Prostate gland (tissue), 2 donors: ENCODE data around the gene HECW1. TPM values are rescaled to one million over a fixed set of nuclear protein-coding genes. Genes with fewer than 3 reads are reported as not detected.

Experiments
- DNase-seq: peaks from one replicate; pipeline ENCODE4 v3.0.0-alpha.2; 2019; ENCODE audit warnings: low spot score
- H3K27ac ChIP-seq, 2 donors: fragments of 200-600 bp; sonication (generic); 2 replicates each; pipeline ENCODE4 v1.5.1; 2017 to 2019
- H3K27me3 ChIP-seq: fragments of 200-600 bp; sonication (generic); replicated peaks from 2 replicates; pipeline ENCODE4 v1.5.1; 2019; ENCODE audit not compliant: insufficient read depth
- H3K36me3 ChIP-seq, 2 donors: fragments of 200-600 bp; sonication (generic); 1 replicate in 1 of 2; 2 replicates in 1 of 2; pipeline versions ENCODE4 v1.5.1 to v1.8.1; 2017 to 2019
- H3K4me1 ChIP-seq: fragments of 200-600 bp; sonication (generic); replicated peaks from 2 replicates; pipeline ENCODE4 v1.5.1; 2019
- H3K4me3 ChIP-seq, 2 donors: fragments of 200-600 bp; sonication (generic); 2 replicates each; pipeline ENCODE4 v1.5.1; 2017 to 2019
- H3K9me3 ChIP-seq: fragments of 200-600 bp; sonication (generic); 2 replicates; pipeline ENCODE4 v1.5.1; 2017
- POLR2A ChIP-seq: fragments of 450-650 bp; IDR thresholded peaks from one replicate; pipeline ENCODE4 v1.6.1; 2016; ENCODE audit warnings: antibody characterized with exemption, mild to moderate bottlenecking
- POLR2AphosphoS5 ChIP-seq: sonication (generic); formaldehyde crosslinking; IDR thresholded peaks from one replicate; pipeline ENCODE4 v1.6.1; 2017; ENCODE audit warnings: antibody characterized with exemption
- WGBS: methylation state at CpG from one replicate; pipeline ENCODE4 v1.1.5; 2018; 5-methylcytosine and 5-hydroxymethylcytosine counted together
- intact Hi-C: fragments of 100-400 bp; cut with DNase I; formaldehyde crosslinking; loops from one replicate; pipeline ENCODE4 v1.14.2; 2022
- total RNA-seq, 2 donors: library from RNA; depleted of rRNA; stranded (reverse); fragments of >200 nt; gene quantifications; one replicate each; pipeline ENCODE4 v1.1.0, GENCODE V29; 2016
- TF ChIP-seq, protein P1 (sequence below), 4 experiments: fragments of 200-600 bp in 2 of 4; fragments of 450-650 bp in 2 of 4; sonication (generic) in 2 of 4; IDR thresholded peaks; 1 replicate in 3 of 4; 2 replicates in 1 of 4; pipeline ENCODE4 v1.5.1; 2016 to 2019; ENCODE audit warnings: antibody characterized with exemption in 4 of 4, mild to moderate bottlenecking in 2 of 4, moderate library complexity in 2 of 4

The HECW1 gene
- total RNA-seq, 2 donors from 2014 or later: 1.4 to 10.3 TPM

DNA sequence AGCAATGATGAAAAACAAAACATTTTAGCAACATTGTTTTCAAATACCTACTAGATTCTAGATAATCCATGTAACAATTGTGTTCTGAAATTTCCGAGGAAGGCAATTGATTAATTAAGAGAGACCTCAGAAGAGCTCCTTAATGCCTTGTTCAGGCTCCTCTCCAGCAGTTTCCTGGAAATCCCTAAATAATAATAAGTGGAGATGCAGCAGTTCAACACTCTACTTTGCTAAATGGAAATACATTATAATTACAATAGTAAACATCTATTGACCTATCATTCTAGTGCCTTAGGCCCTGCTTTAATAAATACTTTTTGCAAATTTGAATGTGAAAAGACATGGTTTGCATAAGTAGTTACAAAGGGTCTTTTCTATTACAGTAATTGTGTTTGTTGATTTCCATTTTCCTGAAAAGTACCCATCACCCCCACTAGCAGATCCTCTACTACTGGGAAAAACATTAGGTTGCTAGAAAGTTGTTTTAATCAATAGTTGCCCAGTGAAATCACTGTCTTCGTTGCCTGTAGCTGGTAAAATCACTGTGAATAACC, 283.8 kb downstream of the HECW1 start:
- H3K36me3 ChIP-seq: no peaks in the 10 kb centered on the region
- no peaks in the 10 kb centered on the region for H3K9me3 ChIP-seq
- intact Hi-C loops: no loop called here
- no peak overlapping the region for H3K27ac ChIP-seq
- no peaks in the 10 kb centered on the region for H3K27me3 ChIP-seq
- H3K4me1 ChIP-seq: no peaks in the 10 kb centered on the region
- no peak for DNase-seq
- TF ChIP-seq POLR2AphosphoS5 (no peak), POLR2A (no peak)
- TF ChIP-seq, protein P1, sequence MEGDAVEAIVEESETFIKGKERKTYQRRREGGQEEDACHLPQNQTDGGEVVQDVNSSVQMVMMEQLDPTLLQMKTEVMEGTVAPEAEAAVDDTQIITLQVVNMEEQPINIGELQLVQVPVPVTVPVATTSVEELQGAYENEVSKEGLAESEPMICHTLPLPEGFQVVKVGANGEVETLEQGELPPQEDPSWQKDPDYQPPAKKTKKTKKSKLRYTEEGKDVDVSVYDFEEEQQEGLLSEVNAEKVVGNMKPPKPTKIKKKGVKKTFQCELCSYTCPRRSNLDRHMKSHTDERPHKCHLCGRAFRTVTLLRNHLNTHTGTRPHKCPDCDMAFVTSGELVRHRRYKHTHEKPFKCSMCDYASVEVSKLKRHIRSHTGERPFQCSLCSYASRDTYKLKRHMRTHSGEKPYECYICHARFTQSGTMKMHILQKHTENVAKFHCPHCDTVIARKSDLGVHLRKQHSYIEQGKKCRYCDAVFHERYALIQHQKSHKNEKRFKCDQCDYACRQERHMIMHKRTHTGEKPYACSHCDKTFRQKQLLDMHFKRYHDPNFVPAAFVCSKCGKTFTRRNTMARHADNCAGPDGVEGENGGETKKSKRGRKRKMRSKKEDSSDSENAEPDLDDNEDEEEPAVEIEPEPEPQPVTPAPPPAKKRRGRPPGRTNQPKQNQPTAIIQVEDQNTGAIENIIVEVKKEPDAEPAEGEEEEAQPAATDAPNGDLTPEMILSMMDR (IDR thresholded peaks at IDR 0.05): no peak
- H3K4me3 ChIP-seq: no peak overlapping the region
- WGBS: 75% methylated on average over 2 of the region's 2 CpGs

DNA sequence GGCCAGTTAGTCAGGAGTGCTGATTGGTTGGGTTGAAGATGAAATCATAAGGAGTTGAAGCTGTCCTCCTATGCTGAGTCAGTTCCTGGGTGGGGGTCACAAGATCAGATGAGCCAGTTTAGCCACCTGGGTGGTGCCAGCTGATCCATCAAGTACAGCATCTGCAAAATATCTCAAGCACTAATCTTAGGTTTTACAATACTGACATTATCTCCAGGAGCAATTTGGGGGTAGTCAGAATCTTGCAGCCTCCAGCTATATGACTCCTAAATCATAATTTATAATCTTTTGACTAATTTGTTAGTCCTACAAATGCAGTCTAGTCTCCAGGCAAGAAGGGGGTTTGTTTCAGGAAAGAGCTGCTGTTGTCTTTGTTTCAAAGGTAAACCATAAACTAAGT, 286.4 kb downstream of the HECW1 start:
- Histone ChIP-seq H3K27ac (no peak overlapping the region), H3K4me1 (no peaks in the 10 kb centered on the region), H3K36me3 (no peaks in the 10 kb centered on the region), H3K9me3 (no peaks in the 10 kb centered on the region), H3K27me3 (no peaks in the 10 kb centered on the region), H3K4me3 (no peak overlapping the region)
- DNase-seq: no peak
- TF ChIP-seq POLR2A (no peak), POLR2AphosphoS5 (no peak)
- TF ChIP-seq, protein P1 (IDR thresholded peaks at IDR 0.05): no peak
- intact Hi-C loops: no loop called here

DNA sequence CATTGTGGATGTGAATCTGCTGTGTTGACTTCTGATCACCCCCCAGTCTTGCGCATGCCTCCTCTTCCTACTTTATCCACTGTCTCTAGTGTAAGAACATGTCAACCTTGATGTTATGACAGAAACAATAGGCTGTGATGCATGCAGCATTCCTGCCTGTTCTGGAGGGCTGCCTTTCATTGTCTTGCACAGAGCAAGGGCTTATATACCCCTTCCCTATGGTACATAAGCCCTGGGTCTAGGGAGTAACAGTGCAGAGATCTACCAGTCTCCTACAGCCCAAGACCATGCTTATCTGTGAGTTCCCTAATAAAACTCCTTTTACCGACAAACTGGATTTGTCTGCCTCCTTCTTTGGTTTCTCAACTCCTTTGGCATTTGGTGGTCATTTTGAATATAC, 293.5 kb downstream of the HECW1 start:
- Histone ChIP-seq H3K4me1 (no peaks in the 10 kb centered on the region), H3K27me3 (no peaks in the 10 kb centered on the region), H3K4me3 (no peak overlapping the region), H3K27ac (no peak overlapping the region), H3K9me3 (no peaks in the 10 kb centered on the region), H3K36me3 (no peaks in the 10 kb centered on the region)
- no peak for DNase-seq
- intact Hi-C loops: no loop called here
- WGBS: 73% methylated on average over 2 of the region's 2 CpGs
- TF ChIP-seq, protein P1 (IDR thresholded peaks at IDR 0.05): no peak
- TF ChIP-seq POLR2AphosphoS5: no peak
- TF ChIP-seq POLR2A: no peak

- no peak for DNase-seq
- no peaks in the 10 kb centered on the region for H3K36me3 ChIP-seq
- no peaks in the 10 kb centered on the region for H3K4me1 ChIP-seq
- WGBS: 62% methylated on average over 5 of the region's 5 CpGs
- H3K27me3 ChIP-seq: no peaks in the 10 kb centered on the region
- H3K27ac ChIP-seq: no peak overlapping the region
- TF ChIP-seq POLR2A (no peak), POLR2AphosphoS5 (no peak)
- TF ChIP-seq, protein P1 (IDR thresholded peaks at IDR 0.05): no peak
- intact Hi-C loops: no loop called here
- H3K9me3 ChIP-seq: no peaks in the 10 kb centered on the region
- H3K4me3 ChIP-seq: no peak overlapping the region
Observed at GRCh38 chr7:43406961-43407360, 294.5 kb downstream of the HECW1 start.

DNA sequence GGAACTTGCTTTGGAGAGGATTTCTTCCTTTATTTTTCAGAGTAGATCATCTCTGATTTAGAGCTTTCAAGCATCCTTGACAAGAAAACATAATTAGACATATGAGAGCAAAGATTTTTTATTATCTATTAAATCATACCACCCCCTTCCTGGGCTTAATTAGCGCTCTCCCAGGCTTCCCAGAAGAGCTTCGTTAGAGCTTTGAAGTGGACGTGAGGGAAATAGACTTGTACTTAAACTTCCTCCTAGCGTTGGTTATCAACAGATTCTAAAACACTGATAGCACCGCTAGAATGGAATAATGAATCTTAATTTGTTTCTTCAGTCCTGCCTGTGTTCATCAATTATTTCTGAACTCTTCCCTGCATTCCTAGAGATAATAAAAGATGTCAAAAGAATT, 296.5 kb downstream of the HECW1 start:
- no peak for TF ChIP-seq POLR2A
- TF ChIP-seq, protein P1 (IDR thresholded peaks at IDR 0.05): no peak
- TF ChIP-seq POLR2AphosphoS5: no peak
- 59% methylated on average over 5 of the region's 5 CpGs for WGBS

More for the DNA sequence above, 296.5 kb downstream of the HECW1 start:
- Histone ChIP-seq H3K27ac (no peak overlapping the region), H3K9me3 (no peaks in the 10 kb centered on the region), H3K36me3 (no peaks in the 10 kb centered on the region), H3K4me3 (no peak overlapping the region), H3K4me1 (no peaks in the 10 kb centered on the region), H3K27me3 (no peaks in the 10 kb centered on the region)
- no peak for DNase-seq
- intact Hi-C loops: no loop called here
